ENCODE results near the gene PLA1A. TPM values are rescaled to one million over a fixed set of nuclear protein-coding genes. Genes with fewer than 3 reads are reported as not detected.

PLA1A gene
- total and polyA plus RNA-seq, 10 of the 15 experiments (the other 5 are each of a cell fraction or from before 2014, with no cell fraction given): 2.9 to 106 (median 4.8) TPM

DNA sequence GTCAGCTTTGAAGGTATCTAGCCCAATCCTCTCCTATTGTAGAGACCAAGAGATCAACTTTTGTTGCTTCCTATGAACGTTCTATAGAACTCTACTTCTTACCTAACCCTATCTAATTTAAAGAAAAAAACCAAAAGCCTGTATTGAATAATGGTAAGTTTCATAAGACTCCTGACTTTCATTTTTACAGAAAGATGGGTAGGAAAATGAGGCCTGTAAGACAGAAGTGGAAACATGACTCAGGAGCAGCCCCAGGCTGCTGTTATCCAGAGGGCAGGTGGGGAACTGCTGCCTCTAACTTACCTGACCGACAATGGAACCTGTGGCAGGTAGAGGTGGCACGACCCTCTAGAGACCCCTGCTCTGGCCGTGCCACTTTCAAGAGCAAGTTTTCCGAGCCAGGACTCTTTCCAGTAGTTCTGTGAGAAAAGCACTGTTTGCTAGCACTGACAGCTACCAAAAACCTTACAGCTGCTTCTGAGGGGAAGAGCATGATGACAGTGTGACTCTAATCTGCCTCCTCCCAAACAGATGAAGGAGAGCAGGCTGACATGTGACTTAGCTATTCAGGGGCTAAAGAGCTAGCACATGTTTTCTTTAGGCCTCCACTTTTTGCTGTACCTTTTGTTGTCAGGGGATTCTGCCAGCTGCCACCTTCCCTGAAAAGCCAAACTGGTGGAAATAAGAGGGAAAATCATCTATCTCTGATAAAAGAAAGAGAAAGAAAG, 45.2 kb downstream of the PLA1A start (continued):
- TF ChIP-seq, protein P1, sequence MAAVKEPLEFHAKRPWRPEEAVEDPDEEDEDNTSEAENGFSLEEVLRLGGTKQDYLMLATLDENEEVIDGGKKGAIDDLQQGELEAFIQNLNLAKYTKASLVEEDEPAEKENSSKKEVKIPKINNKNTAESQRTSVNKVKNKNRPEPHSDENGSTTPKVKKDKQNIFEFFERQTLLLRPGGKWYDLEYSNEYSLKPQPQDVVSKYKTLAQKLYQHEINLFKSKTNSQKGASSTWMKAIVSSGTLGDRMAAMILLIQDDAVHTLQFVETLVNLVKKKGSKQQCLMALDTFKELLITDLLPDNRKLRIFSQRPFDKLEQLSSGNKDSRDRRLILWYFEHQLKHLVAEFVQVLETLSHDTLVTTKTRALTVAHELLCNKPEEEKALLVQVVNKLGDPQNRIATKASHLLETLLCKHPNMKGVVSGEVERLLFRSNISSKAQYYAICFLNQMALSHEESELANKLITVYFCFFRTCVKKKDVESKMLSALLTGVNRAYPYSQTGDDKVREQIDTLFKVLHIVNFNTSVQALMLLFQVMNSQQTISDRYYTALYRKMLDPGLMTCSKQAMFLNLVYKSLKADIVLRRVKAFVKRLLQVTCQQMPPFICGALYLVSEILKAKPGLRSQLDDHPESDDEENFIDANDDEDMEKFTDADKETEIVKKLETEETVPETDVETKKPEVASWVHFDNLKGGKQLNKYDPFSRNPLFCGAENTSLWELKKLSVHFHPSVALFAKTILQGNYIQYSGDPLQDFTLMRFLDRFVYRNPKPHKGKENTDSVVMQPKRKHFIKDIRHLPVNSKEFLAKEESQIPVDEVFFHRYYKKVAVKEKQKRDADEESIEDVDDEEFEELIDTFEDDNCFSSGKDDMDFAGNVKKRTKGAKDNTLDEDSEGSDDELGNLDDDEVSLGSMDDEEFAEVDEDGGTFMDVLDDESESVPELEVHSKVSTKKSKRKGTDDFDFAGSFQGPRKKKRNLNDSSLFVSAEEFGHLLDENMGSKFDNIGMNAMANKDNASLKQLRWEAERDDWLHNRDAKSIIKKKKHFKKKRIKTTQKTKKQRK (IDR thresholded peaks at IDR 0.05; ENCODE audit: low read depth, low read length): no peak
- TF ChIP-seq EED (IDR thresholded peaks at IDR 0.05; ENCODE audit: low read depth): peak; percentile 41; the same call in 1 of the 2 replicates
- TF ChIP-seq, protein P2, sequence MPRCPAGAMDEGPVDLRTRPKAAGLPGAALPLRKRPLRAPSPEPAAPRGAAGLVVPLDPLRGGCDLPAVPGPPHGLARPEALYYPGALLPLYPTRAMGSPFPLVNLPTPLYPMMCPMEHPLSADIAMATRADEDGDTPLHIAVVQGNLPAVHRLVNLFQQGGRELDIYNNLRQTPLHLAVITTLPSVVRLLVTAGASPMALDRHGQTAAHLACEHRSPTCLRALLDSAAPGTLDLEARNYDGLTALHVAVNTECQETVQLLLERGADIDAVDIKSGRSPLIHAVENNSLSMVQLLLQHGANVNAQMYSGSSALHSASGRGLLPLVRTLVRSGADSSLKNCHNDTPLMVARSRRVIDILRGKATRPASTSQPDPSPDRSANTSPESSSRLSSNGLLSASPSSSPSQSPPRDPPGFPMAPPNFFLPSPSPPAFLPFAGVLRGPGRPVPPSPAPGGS (IDR thresholded peaks at IDR 0.05; ENCODE audit: borderline replicate concordance, insufficient read depth, low read depth, low read length, poor library complexity, severe bottlenecking): no peak

DNA sequence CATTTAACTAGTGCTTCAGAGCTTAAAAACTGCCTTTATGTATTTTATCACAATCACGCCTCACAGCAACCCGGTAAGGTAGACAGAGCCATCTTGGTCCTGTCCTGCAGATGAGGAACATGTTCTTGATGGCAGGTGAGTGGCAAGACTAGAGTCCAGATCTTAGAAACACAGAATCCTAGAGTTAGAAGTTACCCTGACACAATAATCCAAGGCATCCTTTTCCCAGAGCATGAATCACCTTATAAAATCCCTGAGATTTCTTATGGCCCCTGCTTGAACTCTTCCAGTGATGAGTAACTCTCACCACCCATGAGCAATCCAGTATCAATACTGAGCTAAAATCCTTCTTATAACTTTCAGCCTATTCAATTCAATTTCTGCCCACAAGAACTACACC, 45.8 kb downstream of the PLA1A start:
- RAD21 ChIA-PET (ENCODE audit: unreplicated experiment): interaction anchor here (1.1 to 1.6 kb wide), 2 partner anchors 17 to 36 kb away, joined by 3 to 4 read pairs; no protein-coding TSS in a partner anchor
- Histone ChIP-seq H3K4me2 (ENCODE audit: control insufficient read depth, insufficient read depth) (no peak overlapping the region), H3K27me3 (replicated peaks in 1 of 2; ENCODE audit: control insufficient read depth in 2 of 2, insufficient read depth in 2 of 2, low read length in 1 of 2) (no peaks in the 10 kb centered on the region), H2AFZ (ENCODE audit: control insufficient read depth, low read depth, low read length) (no peak overlapping the region), H3K9me3 (replicated peaks; ENCODE audit: control insufficient read depth, insufficient read depth, low read length) (no peaks in the 10 kb centered on the region; the same call in 2 of the 3 replicates), H3K27ac (ENCODE audit: control insufficient read depth, insufficient read depth) (no peak overlapping the region), H4K20me1 (ENCODE audit: control insufficient read depth, insufficient read depth) (no peaks in the 10 kb centered on the region), H3K4me1 (ENCODE audit: control insufficient read depth, insufficient read depth, low read length) (peaks cover 15% of the 10 kb centered on the region), H3K36me3 (ENCODE audit: control insufficient read depth in 2 of 2, insufficient read depth in 2 of 2, low read length in 1 of 2) (peaks cover 2% of the 10 kb centered on the region in 2 experiments; a peak in 2 of 4 replicates), H3K79me2 (ENCODE audit: control insufficient read depth, insufficient read depth, low read length) (no peaks in the 10 kb centered on the region), H3K9ac (ENCODE audit: control insufficient read depth, insufficient read depth, low read length) (no peak overlapping the region), H3K4me3 (no peak overlapping the region)
- CTCF ChIA-PET: interaction anchor here (0.8 to 2.6 kb wide), 5 partner anchors 15 to 43 kb away, joined by 3 to 7 read pairs (median 4); no protein-coding TSS in a partner anchor
- ATAC-seq: no peak
- TF ChIP-seq CHD4 (IDR thresholded peaks at IDR 0.05): no peak
- SMC1A ChIA-PET (ENCODE audit: uncharacterized antibody, unreplicated experiment): interaction anchor here (0.8 to 3.1 kb wide), 7 partner anchors 11 to 62 kb away, joined by 3 to 12 read pairs (median 6); partner anchors contain the start of gene COX17
- DNase-seq (ENCODE audit: low read depth, low spot score): no peak
- intact Hi-C loops (cut with micrococcal nuclease; ENCODE audit: unreplicated experiment): no loop called here
- BruUV-seq (replicated peaks): no TSS peak
- in situ Hi-C loops (cut with MboI): no loop called here
- 100% methylated on average over 2 of the region's 2 CpGs for WGBS (ENCODE audit: insufficient coverage, insufficient replicate concordance, low lambda C conversion rate, missing lambda C conversion rate)
- FAIRE-seq: no peak
- POLR2A ChIA-PET: interaction anchor here (1.2 to 1.5 kb wide), 2 partner anchors 18 to 32 kb away, joined by 3 to 4 read pairs; no protein-coding TSS in a partner anchor

All from GM12878 (cell line).